Keratinocyte (primary cell): ENCODE results near the gene MAD1L1.

ENCODE experiments used
- EZH2 ChIP-seq: IDR thresholded peaks from one replicate; pipeline ENCODE4 v1.6.1; 2012; ENCODE audit warnings: inconsistent platforms, mild to moderate bottlenecking, low read length, moderate library complexity
- TF ChIP-seq, protein P1 (sequence below), 3 experiments: IDR thresholded peaks in 1 of 3; conservative IDR thresholded peaks in 1 of 3; optimal IDR thresholded peaks in 1 of 3; 2 replicates in 2 of 3; 3 replicates in 1 of 3; pipeline versions ENCODE3 to v1.5.1; 2011; ENCODE audit warnings: low read length in 3 of 3, mild to moderate bottlenecking in 3 of 3, moderate library complexity in 2 of 3, control low read depth in 1 of 3, inconsistent platforms in 1 of 3; ENCODE audit not compliant: insufficient read depth in 2 of 3; ENCODE audit errors: extremely low read depth in 1 of 3

DNA sequence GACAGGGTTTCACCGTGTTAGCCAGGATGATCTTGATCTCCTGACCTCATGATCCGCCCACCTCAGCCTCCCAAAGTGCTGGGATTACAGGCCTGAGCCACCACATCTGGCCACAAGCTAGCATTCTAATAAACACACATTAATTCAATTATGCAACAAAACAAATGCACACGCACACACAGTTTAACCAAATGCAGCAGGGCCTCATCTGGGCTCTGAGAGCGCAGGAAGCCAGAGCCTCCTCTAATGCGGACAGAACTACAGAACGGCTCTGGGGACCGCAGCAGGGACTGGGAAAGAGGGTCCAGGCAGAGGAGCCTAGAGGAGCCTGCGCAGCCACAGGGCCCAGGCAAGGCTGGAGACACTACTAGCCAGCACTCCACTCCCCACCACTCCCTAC lies 3.8 kb downstream of the MAD1L1 start:
- TF ChIP-seq, protein P1, sequence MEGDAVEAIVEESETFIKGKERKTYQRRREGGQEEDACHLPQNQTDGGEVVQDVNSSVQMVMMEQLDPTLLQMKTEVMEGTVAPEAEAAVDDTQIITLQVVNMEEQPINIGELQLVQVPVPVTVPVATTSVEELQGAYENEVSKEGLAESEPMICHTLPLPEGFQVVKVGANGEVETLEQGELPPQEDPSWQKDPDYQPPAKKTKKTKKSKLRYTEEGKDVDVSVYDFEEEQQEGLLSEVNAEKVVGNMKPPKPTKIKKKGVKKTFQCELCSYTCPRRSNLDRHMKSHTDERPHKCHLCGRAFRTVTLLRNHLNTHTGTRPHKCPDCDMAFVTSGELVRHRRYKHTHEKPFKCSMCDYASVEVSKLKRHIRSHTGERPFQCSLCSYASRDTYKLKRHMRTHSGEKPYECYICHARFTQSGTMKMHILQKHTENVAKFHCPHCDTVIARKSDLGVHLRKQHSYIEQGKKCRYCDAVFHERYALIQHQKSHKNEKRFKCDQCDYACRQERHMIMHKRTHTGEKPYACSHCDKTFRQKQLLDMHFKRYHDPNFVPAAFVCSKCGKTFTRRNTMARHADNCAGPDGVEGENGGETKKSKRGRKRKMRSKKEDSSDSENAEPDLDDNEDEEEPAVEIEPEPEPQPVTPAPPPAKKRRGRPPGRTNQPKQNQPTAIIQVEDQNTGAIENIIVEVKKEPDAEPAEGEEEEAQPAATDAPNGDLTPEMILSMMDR (optimal IDR thresholded peaks at IDR 0.05 in 1 of 3, IDR thresholded peaks at IDR 0.05 in 1 of 3, conservative IDR thresholded peaks at IDR 0.05 in 1 of 3; ENCODE audit: extremely low read depth in 1 of 3, insufficient read depth in 2 of 3, low read length in 3 of 3), result no peak
- TF ChIP-seq EZH2, result no peak
